ENCODE data around the gene B3GALNT2.

The B3GALNT2 gene

GRCh38 chr1:235495030-235495429, 9.2 kb downstream of the B3GALNT2 start:
- H3K4me3 Mint-ChIP-seq, result no peak overlapping the region
- no peak overlapping the region for H3K27ac Mint-ChIP-seq

GRCh38 chr1:235494531-235494930, 9.7 kb downstream of the B3GALNT2 start:
- H3K27me3 Mint-ChIP-seq (ENCODE audit: low read depth), result no peaks in the 10 kb centered on the region
- no peaks in the 10 kb centered on the region for H3K9me3 Mint-ChIP-seq
- H3K36me3 Mint-ChIP-seq (ENCODE audit: low read depth), result peaks cover 35% of the 10 kb centered on the region
- H3K4me1 Mint-ChIP-seq, result peaks cover 11% of the 10 kb centered on the region
- no peak for TF ChIP-seq CTCF (IDR thresholded peaks at IDR 0.05; ENCODE audit: unreplicated experiment in 3 of 3)
- no peak overlapping the region for H3K4me3 Mint-ChIP-seq
- H3K27ac Mint-ChIP-seq, result no peak overlapping the region

More at GRCh38 chr1:235495030-235495429, 9.2 kb downstream of the B3GALNT2 start:
- Mint-ChIP-seq H3K4me1 (peaks cover 14% of the 10 kb centered on the region), H3K36me3 (ENCODE audit: low read depth) (peaks cover 30% of the 10 kb centered on the region), H3K27me3 (ENCODE audit: low read depth) (no peaks in the 10 kb centered on the region), H3K9me3 (no peaks in the 10 kb centered on the region)
- TF ChIP-seq CTCF (IDR thresholded peaks at IDR 0.05; ENCODE audit: unreplicated experiment in 3 of 3), result no peak

DNA sequence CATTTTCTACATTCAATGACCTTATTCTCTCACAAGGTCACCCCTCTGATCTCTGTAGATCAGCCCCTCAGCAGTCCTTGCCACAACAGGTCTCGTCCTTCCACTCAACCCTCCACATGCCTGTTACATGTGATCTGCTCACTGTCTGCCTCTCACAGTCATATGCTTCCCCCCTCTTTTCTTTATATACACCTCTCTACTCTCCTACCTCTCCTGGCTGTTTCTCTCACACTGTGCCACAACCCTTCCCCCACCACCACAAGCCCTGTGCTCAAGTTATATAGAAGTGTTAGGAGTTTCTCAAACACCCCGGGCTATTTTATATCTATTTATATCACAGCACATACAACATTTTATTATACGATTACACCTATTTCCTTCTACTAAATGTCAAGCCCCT, 12.6 kb downstream of the B3GALNT2 start:
- Mint-ChIP-seq H3K36me3 (ENCODE audit: low read depth) (peaks cover 45% of the 10 kb centered on the region), H3K27ac (no peak overlapping the region), H3K27me3 (ENCODE audit: low read depth) (no peaks in the 10 kb centered on the region), H3K9me3 (no peaks in the 10 kb centered on the region), H3K4me3 (no peak overlapping the region), H3K4me1 (peaks cover 7% of the 10 kb centered on the region)
- no peak for TF ChIP-seq CTCF (IDR thresholded peaks at IDR 0.05; ENCODE audit: unreplicated experiment in 3 of 3)

DNA sequence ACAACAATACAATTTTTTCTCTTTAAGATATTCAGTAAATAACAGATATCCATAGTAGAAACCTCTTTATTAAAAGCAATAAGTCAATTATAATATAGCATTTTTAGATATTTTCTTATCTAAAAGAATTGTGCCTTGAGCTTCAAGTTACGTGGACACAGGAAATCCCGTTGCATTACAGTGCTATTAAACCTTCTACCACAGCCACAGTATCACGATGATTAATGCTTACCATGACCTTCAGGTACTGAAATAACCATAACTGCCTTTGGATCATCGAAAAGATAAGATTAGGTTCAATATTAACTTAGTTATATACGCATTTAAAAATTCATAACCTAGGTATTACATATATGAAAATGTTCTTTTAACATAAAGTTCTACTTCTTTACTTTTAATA, 17.9 kb downstream of the B3GALNT2 start:
- TF ChIP-seq CTCF (IDR thresholded peaks at IDR 0.05; ENCODE audit: unreplicated experiment in 3 of 3), result no peak
- H3K27me3 Mint-ChIP-seq (ENCODE audit: low read depth), result no peaks in the 10 kb centered on the region
- H3K4me1 Mint-ChIP-seq, result no peaks in the 10 kb centered on the region
- peaks cover 15% of the 10 kb centered on the region for H3K9me3 Mint-ChIP-seq
- H3K27ac Mint-ChIP-seq, result no peak overlapping the region
- H3K4me3 Mint-ChIP-seq, result no peak overlapping the region
- peaks cover 54% of the 10 kb centered on the region for H3K36me3 Mint-ChIP-seq (ENCODE audit: low read depth)

- Mint-ChIP-seq H3K9me3 (peaks cover 15% of the 10 kb centered on the region), H3K4me1 (no peaks in the 10 kb centered on the region), H3K27ac (no peak overlapping the region), H3K4me3 (no peak overlapping the region), H3K36me3 (ENCODE audit: low read depth) (peaks cover 61% of the 10 kb centered on the region), H3K27me3 (ENCODE audit: low read depth) (no peaks in the 10 kb centered on the region)
- no peak for TF ChIP-seq CTCF (IDR thresholded peaks at IDR 0.05; ENCODE audit: unreplicated experiment in 3 of 3)
These were observed 18.7 kb downstream of the B3GALNT2 start for GRCh38 chr1:235485558-235485957.

DNA sequence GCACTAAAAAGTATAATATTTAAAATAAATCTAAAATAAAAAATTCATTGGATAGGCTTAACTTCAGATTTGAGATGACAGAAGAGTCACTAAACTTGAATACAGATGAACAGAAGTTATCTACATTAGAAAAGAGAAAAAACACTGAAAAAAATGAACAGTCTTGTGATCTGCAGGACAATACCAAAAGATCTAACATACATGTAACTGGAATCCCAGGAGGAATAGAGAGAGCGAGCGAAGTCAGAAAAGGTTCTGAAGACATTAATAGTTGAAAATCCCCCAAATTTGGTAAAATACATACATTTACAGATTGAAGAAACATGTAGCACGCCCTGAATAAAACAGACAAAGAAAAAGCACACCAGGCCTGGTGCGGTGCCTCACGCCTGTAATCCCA, 21.2 kb downstream of the B3GALNT2 start:
- no peaks in the 10 kb centered on the region for H3K27me3 Mint-ChIP-seq (ENCODE audit: low read depth)
- no peak overlapping the region for H3K4me3 Mint-ChIP-seq
- peaks cover 15% of the 10 kb centered on the region for H3K9me3 Mint-ChIP-seq
- no peak for TF ChIP-seq CTCF (IDR thresholded peaks at IDR 0.05; ENCODE audit: unreplicated experiment in 3 of 3)
- peaks cover 73% of the 10 kb centered on the region for H3K36me3 Mint-ChIP-seq (ENCODE audit: low read depth)
- no peak overlapping the region for H3K27ac Mint-ChIP-seq
- H3K4me1 Mint-ChIP-seq, result no peaks in the 10 kb centered on the region
